Fibroblast of pulmonary artery (primary cell): ENCODE measurements around the gene ASCC3.

ENCODE experiments used
- DNase-seq: peaks from one replicate; pipeline ENCODE4 v3.0.0-alpha.2; 2010; ENCODE audit warnings: low read depth
- H3K4me3 ChIP-seq: replicated peaks from 2 replicates; pipeline ENCODE4 v1.5.1; 2011; ENCODE audit warnings: low read depth, mild to moderate bottlenecking, control low read depth, low read length, moderate library complexity
- CTCF ChIP-seq: IDR thresholded peaks from 2 replicates; pipeline ENCODE4 v1.5.1; 2011; ENCODE audit warnings: mild to moderate bottlenecking, control low read depth, low read length, inconsistent platforms; ENCODE audit errors: missing control alignments

Gene ASCC3

GRCh38 chr6:100712997-100713396 is 168.1 kb downstream of the ASCC3 start:
- no peak overlapping the region for H3K4me3 ChIP-seq
- TF ChIP-seq CTCF: no peak
- DNase-seq: no peak

- no peak overlapping the region for H3K4me3 ChIP-seq
- no peak for TF ChIP-seq CTCF
- DNase-seq: no peak
Observed at GRCh38 chr6:100706491-100706890, 174.6 kb downstream of the ASCC3 start.

- no peak for TF ChIP-seq CTCF
- DNase-seq: no peak
- H3K4me3 ChIP-seq: no peak overlapping the region
Observed at GRCh38 chr6:100704961-100705360, 176.2 kb downstream of the ASCC3 start.

- peak; percentile 20 for DNase-seq
- H3K4me3 ChIP-seq: no peak overlapping the region
- no peak for TF ChIP-seq CTCF
Observed at GRCh38 chr6:100701728-100702127, 179.4 kb downstream of the ASCC3 start.

- no peak overlapping the region for H3K4me3 ChIP-seq
- DNase-seq: no peak
- TF ChIP-seq CTCF: no peak
Observed at GRCh38 chr6:100700009-100700408, 181.1 kb downstream of the ASCC3 start.

GRCh38 chr6:100695445-100695844 is 185.7 kb downstream of the ASCC3 start:
- DNase-seq: peak; percentile 5
- H3K4me3 ChIP-seq: no peak overlapping the region
- TF ChIP-seq CTCF: no peak

GRCh38 chr6:100693249-100693927 is 187.7 kb downstream of the ASCC3 start:
- no peak overlapping the region for H3K4me3 ChIP-seq
- no peak for DNase-seq
- no peak for TF ChIP-seq CTCF
